SK-N-SH (cell line): ENCODE data around the gene NUMB. TPM values are rescaled to one million over a fixed set of nuclear protein-coding genes. Genes with fewer than 3 reads are reported as not detected.

Source experiments
- CTCF ChIA-PET: fragments of 300-600, 350-600 bp; formaldehyde crosslinking; extraction: SDS; loops from one replicate; lab custom pipeline; 2021; lab: Yijun Ruan, JAX
- POLR2A ChIA-PET: fragments of 350-600 bp; sonication (Branson Sonifier 250); formaldehyde crosslinking; extraction: SDS; loops from one replicate; lab custom pipeline; 2020; ENCODE audit warnings: antibody characterized with exemption, inconsistent platforms; lab: Yijun Ruan, JAX
- DNase-seq: peaks from one replicate; pipeline ENCODE4 v3.0.0; 2012
- H2AFZ ChIP-seq: fragments of 200-600 bp; sonication (generic); 2 replicates; pipeline ENCODE4 v1.8.1; 2016; ENCODE audit warnings: antibody characterized with exemption, mild to moderate bottlenecking, low read depth
- H3F3A ChIP-seq: fragments of 200-600 bp; sonication (generic); replicated peaks from 2 replicates; pipeline ENCODE3; 2016; ENCODE audit warnings: antibody characterized with exemption, mild to moderate bottlenecking; ENCODE audit not compliant: insufficient read depth
- H3K27ac ChIP-seq, 2 experiments: fragments of 200-500 bp in 1 of 2; fragments of 200-600 bp in 1 of 2; sonication (Bioruptor generic) in 1 of 2; sonication (generic), shearing (Covaris generic) in 1 of 2; 2 replicates each; pipeline versions ENCODE4 v1.5.1 to v1.6.1; 2014 to 2016; ENCODE audit warnings: low read depth in 2 of 2, inconsistent platforms in 1 of 2, low read length in 1 of 2, mild to moderate bottlenecking in 1 of 2, mixed read lengths in 1 of 2
- H3K27me3 ChIP-seq: fragments of 200-600 bp; sonication (generic), shearing (Covaris generic); 2 replicates; pipeline ENCODE4 v1.6.1; 2016; ENCODE audit warnings: mixed run types; ENCODE audit not compliant: insufficient read depth
- H3K36me3 ChIP-seq, 2 experiments: fragments of 200-500 bp in 1 of 2; fragments of 200-600 bp in 1 of 2; sonication (Bioruptor generic) in 1 of 2; sonication (generic) in 1 of 2; replicated peaks in 1 of 2; 2 replicates each; pipeline versions ENCODE3 to v1.5.1; 2014 to 2016; ENCODE audit warnings: low read length in 1 of 2, mild to moderate bottlenecking in 1 of 2; ENCODE audit not compliant: insufficient read depth in 2 of 2, control insufficient read depth in 1 of 2
- H3K4me1 ChIP-seq, 2 experiments: fragments of 200-500 bp in 1 of 2; fragments of 200-600 bp in 1 of 2; sonication (Bioruptor generic) in 1 of 2; sonication (generic), shearing (Covaris generic) in 1 of 2; 2 replicates each; pipeline versions ENCODE4 v1.5.1 to v1.6.1; 2014 to 2016; ENCODE audit warnings: low read depth in 1 of 2, low read length in 1 of 2, mixed run types in 1 of 2; ENCODE audit not compliant: insufficient read depth in 2 of 2, control insufficient read depth in 1 of 2
- H3K4me2 ChIP-seq: fragments of 200-600 bp; sonication (generic), shearing (Covaris generic); 2 replicates; pipeline ENCODE4 v1.6.1; 2017; ENCODE audit warnings: mixed run types
- H3K4me3 ChIP-seq, 2 experiments: fragments of 200-500 bp in 1 of 2; fragments of 200-600 bp in 1 of 2; sonication (Bioruptor generic) in 1 of 2; sonication (generic), shearing (Covaris generic) in 1 of 2; 2 replicates each; pipeline versions ENCODE4 v1.5.1 to v1.8.1; 2014 to 2016; ENCODE audit warnings: low read depth in 2 of 2, inconsistent platforms in 1 of 2, low read length in 1 of 2, mild to moderate bottlenecking in 1 of 2, mixed read lengths in 1 of 2, moderate library complexity in 1 of 2
- H3K79me2 ChIP-seq: fragments of 200-600 bp; sonication (generic); 2 replicates; pipeline ENCODE4 v1.8.1; 2017; ENCODE audit warnings: mild to moderate bottlenecking; ENCODE audit not compliant: insufficient read depth
- H3K9ac ChIP-seq: fragments of 200-600 bp; sonication (generic); 2 replicates; pipeline ENCODE4 v1.6.1; 2017; ENCODE audit warnings: mixed run types
- H3K9me2 ChIP-seq: fragments of 200-600 bp; sonication (generic); 2 replicates; pipeline ENCODE4 v1.6.1; 2017; ENCODE audit warnings: mixed run types
- H3K9me3 ChIP-seq: fragments of 200-600 bp; sonication (generic); 2 replicates; pipeline ENCODE4 v1.6.1; 2017; ENCODE audit warnings: mixed run types, mild to moderate bottlenecking, moderate library complexity
- H4K20me1 ChIP-seq: fragments of 200-600 bp; sonication (generic); 2 replicates; pipeline ENCODE4 v1.6.1; 2017; ENCODE audit warnings: mild to moderate bottlenecking, mixed run types; ENCODE audit not compliant: insufficient read depth
- ELF1 ChIP-seq: IDR thresholded peaks from 2 replicates; pipeline ENCODE4 v1.4.0; 2012
- EZH2phosphoT487 ChIP-seq: fragments of 200-600 bp; sonication (generic); IDR thresholded peaks from 2 replicates; pipeline ENCODE4 v1.6.1; 2017; ENCODE audit warnings: low read depth, mixed run types, mild to moderate bottlenecking, antibody characterized with exemption, moderate library complexity, borderline replicate concordance
- FOSL2 ChIP-seq: IDR thresholded peaks from 2 replicates; pipeline ENCODE4 v1.4.0; 2012; ENCODE audit warnings: low read depth, mild to moderate bottlenecking, moderate library complexity, borderline replicate concordance
- FOXM1 ChIP-seq: IDR thresholded peaks from 2 replicates; pipeline ENCODE4 v1.4.0; 2012; ENCODE audit warnings: low read depth, mild to moderate bottlenecking
- GABPA ChIP-seq: IDR thresholded peaks from 2 replicates; pipeline ENCODE4 v1.4.0; 2012; ENCODE audit warnings: low read depth, mild to moderate bottlenecking
- MAX ChIP-seq: IDR thresholded peaks from 2 replicates; pipeline ENCODE4 v1.4.0; 2012; ENCODE audit warnings: low read depth
- NFIC ChIP-seq: IDR thresholded peaks from 2 replicates; pipeline ENCODE4 v1.4.0; 2012; ENCODE audit warnings: borderline replicate concordance
- RAD21 ChIP-seq: IDR thresholded peaks from 2 replicates; pipeline ENCODE4 v1.6.1; 2012; ENCODE audit warnings: mild to moderate bottlenecking, low read length
- REST ChIP-seq: IDR thresholded peaks from 2 replicates; pipeline ENCODE4 v1.6.1; 2012; ENCODE audit warnings: mild to moderate bottlenecking, low read depth, low read length, moderate library complexity
- RFX5 ChIP-seq: IDR thresholded peaks from 2 replicates; pipeline ENCODE4 v1.6.1; 2012; ENCODE audit warnings: mild to moderate bottlenecking, improper control_type of control experiment, low read length
- TAF1 ChIP-seq: IDR thresholded peaks from 2 replicates; pipeline ENCODE4 v1.6.1; 2012; ENCODE audit warnings: low read depth, mild to moderate bottlenecking, low read length, moderate library complexity, borderline replicate concordance
- TCF12 ChIP-seq: IDR thresholded peaks from 2 replicates; pipeline ENCODE4 v1.4.0; 2012
- USF1 ChIP-seq: IDR thresholded peaks from 2 replicates; pipeline ENCODE4 v1.4.0; 2012; ENCODE audit warnings: low read depth, borderline replicate concordance
- USF2 ChIP-seq: fragments of 150-350 bp; IDR thresholded peaks from 2 replicates; pipeline ENCODE4 v1.6.1; 2017; ENCODE audit warnings: antibody characterized with exemption, low read length, low read depth, borderline replicate concordance
- WGBS: methylation state at CpG from one replicate; pipeline ENCODE4 v1.1.6; 2017; ENCODE audit warnings: low lambda C conversion rate; 5-methylcytosine and 5-hydroxymethylcytosine counted together
- polyA plus RNA-seq, 3 experiments: library from polyadenylated mRNA; depleted of rRNA; stranded (reverse); fragments of >200 nt; gene quantifications; 2 replicates each; pipeline ENCODE4 v1.2.3, GENCODE V29; 2012
- TF ChIP-seq, protein P1 (sequence below): fragments of 150-350 bp; IDR thresholded peaks from 2 replicates; pipeline ENCODE4 v1.6.1; 2016; ENCODE audit warnings: mild to moderate bottlenecking, low read depth, low read length

NUMB gene
- polyA plus RNA-seq, 1 of the 3 experiments (the other 2 are of a cell fraction): 58.4 TPM

GRCh38 chr14:73237219-73237785 is 221.0 kb downstream of the NUMB start, which contains the start of gene PAPLN:
PAPLN (plus strand) TSS chr14:73237506; CDS start chr14:73239779, 2,273 bp downstream.
- CTCF ChIA-PET: interaction anchor here (2.1 kb wide), 1 partner anchor 235 kb away, joined by 6 read pairs; no protein-coding TSS in a partner anchor
- Histone ChIP-seq H3K9ac (no peak within 1 kb of the TSS), H3K9me2 (no peaks in the 10 kb centered on the region), H3K36me3 (no peaks in the 10 kb centered on the region), H3K9me3 (no peaks in the 10 kb centered on the region), H3K27ac (no peak within 1 kb of the TSS), H4K20me1 (no peaks in the 10 kb centered on the region), H3K4me3 (peak within 1 kb of the TSS in 1 of 2 experiments; percentile 42; a peak in 2 of 4 replicates), H3F3A (peaks cover 3% of the 10 kb centered on the region), H3K4me1 (peaks cover 8 to 16% of the 10 kb centered on the region in 2 experiments; a peak in 3 of 4 replicates), H2AFZ (no peak within 1 kb of the TSS), H3K4me2 (peak within 1 kb of the TSS; percentile 46; the same call in 1 of the 2 replicates), H3K27me3 (peaks cover 41% of the 10 kb centered on the region), H3K79me2 (no peaks in the 10 kb centered on the region)
- POLR2A ChIA-PET: no interaction called here
- peak; percentile 73 for DNase-seq
- 15% methylated on average over 17 of the region's 48 CpGs for WGBS
- TF ChIP-seq REST (no peak), NFIC (peak; percentile 44)

GRCh38 chr14:73236752-73237218 is 221.6 kb downstream of the NUMB start:
- H3F3A ChIP-seq: peaks cover 3% of the 10 kb centered on the region
- peaks cover 8 to 16% of the 10 kb centered on the region in 2 experiments; a peak in 3 of 4 replicates for H3K4me1 ChIP-seq
- H3K79me2 ChIP-seq: no peaks in the 10 kb centered on the region
- no peaks in the 10 kb centered on the region for H3K9me2 ChIP-seq
- no peak overlapping the region for H3K9ac ChIP-seq
- ChIA-PET CTCF (interaction anchor here (2.1 kb wide), 1 partner anchor 235 kb away, joined by 6 read pairs; no protein-coding TSS in a partner anchor), POLR2A (no interaction called here)
- H4K20me1 ChIP-seq: no peaks in the 10 kb centered on the region
- no peak for DNase-seq
- peaks cover 41% of the 10 kb centered on the region for H3K27me3 ChIP-seq
- H3K9me3 ChIP-seq: no peaks in the 10 kb centered on the region
- H3K4me3 ChIP-seq: no peak overlapping the region
- H2AFZ ChIP-seq: no peak overlapping the region
- 96% methylated on average over 7 of the region's 7 CpGs for WGBS
- no peak overlapping the region for H3K27ac ChIP-seq
- no peaks in the 10 kb centered on the region for H3K36me3 ChIP-seq
- H3K4me2 ChIP-seq: no peak overlapping the region
- TF ChIP-seq REST: no peak
- no peak for TF ChIP-seq USF2
- no peak for TF ChIP-seq RFX5
- no peak for TF ChIP-seq FOXM1
- TF ChIP-seq FOSL2: no peak
- no peak for TF ChIP-seq GABPA
- no peak for TF ChIP-seq TCF12
- TF ChIP-seq RAD21: no peak
- TF ChIP-seq TAF1: no peak
- TF ChIP-seq, protein P1, sequence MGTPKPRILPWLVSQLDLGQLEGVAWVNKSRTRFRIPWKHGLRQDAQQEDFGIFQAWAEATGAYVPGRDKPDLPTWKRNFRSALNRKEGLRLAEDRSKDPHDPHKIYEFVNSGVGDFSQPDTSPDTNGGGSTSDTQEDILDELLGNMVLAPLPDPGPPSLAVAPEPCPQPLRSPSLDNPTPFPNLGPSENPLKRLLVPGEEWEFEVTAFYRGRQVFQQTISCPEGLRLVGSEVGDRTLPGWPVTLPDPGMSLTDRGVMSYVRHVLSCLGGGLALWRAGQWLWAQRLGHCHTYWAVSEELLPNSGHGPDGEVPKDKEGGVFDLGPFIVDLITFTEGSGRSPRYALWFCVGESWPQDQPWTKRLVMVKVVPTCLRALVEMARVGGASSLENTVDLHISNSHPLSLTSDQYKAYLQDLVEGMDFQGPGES: no peak
- no peak for TF ChIP-seq ELF1
- no peak for TF ChIP-seq USF1
- TF ChIP-seq MAX: no peak
- no peak for TF ChIP-seq EZH2phosphoT487
